MM.1S (cell line): ENCODE results near the gene BMP8B.
"Not testable (repeated sequence)": the region's sequence is repeated elsewhere in the genome, so short reads cannot be mapped to it uniquely, and the experiment has no call there.

Source experiments
- DNase-seq: peaks from one replicate; pipeline ENCODE4 v3.0.0-alpha.2; 2015
- H2AFZ ChIP-seq: fragments of 300-600 bp; sonication (generic); 2 replicates; pipeline ENCODE4 v1.6.0; 2016; ENCODE audit warnings: antibody characterized with exemption, low read length
- H3F3A ChIP-seq: fragments of 300-600 bp; sonication (generic); 2 replicates; pipeline ENCODE4 v1.6.1; 2016; ENCODE audit warnings: mild to moderate bottlenecking, antibody characterized with exemption, low read length, moderate library complexity, mixed read lengths; ENCODE audit not compliant: insufficient read depth
- H3K27ac ChIP-seq: fragments of 300-600 bp; sonication (generic); 2 replicates; pipeline ENCODE4 v1.5.1; 2016; ENCODE audit warnings: mild to moderate bottlenecking, low read length
- H3K27me3 ChIP-seq: fragments of 300-600 bp; sonication (generic); replicated peaks from 2 replicates; pipeline ENCODE4 v1.6.0; 2016; ENCODE audit warnings: low read length; ENCODE audit not compliant: insufficient read depth
- H3K36me3 ChIP-seq: fragments of 300-600 bp; sonication (generic); replicated peaks from 2 replicates; pipeline ENCODE4 v1.6.1; 2016; ENCODE audit warnings: mild to moderate bottlenecking, low read length, mixed read lengths; ENCODE audit not compliant: insufficient read depth
- H3K4me1 ChIP-seq: fragments of 300-600 bp; sonication (generic); 2 replicates; pipeline ENCODE4 v1.6.1; 2016; ENCODE audit warnings: low read length, mixed read lengths
- H3K4me2 ChIP-seq: fragments of 300-600 bp; sonication (generic); 2 replicates; pipeline ENCODE4 v1.6.0; 2016; ENCODE audit warnings: low read depth, low read length
- H3K4me3 ChIP-seq: fragments of 300-600 bp; sonication (generic); 2 replicates; pipeline ENCODE4 v1.5.1; 2016; ENCODE audit warnings: low read length, mixed read lengths
- H3K79me2 ChIP-seq: fragments of 300-600 bp; sonication (generic); 2 replicates; pipeline ENCODE4 v1.6.1; 2016; ENCODE audit warnings: mixed run types, low read length, mixed read lengths
- H3K9ac ChIP-seq: fragments of 300-600 bp; sonication (generic); 2 replicates; pipeline ENCODE4 v1.6.1; 2016; ENCODE audit warnings: low read length, mixed read lengths
- H3K9me2 ChIP-seq: fragments of 300-600 bp; sonication (generic); replicated peaks from 2 replicates; pipeline ENCODE4 v1.6.1; 2016; ENCODE audit warnings: mild to moderate bottlenecking, low read length, mixed read lengths; ENCODE audit not compliant: insufficient read depth
- H3K9me3 ChIP-seq: fragments of 300-600 bp; sonication (generic); replicated peaks from 2 replicates; pipeline ENCODE4 v1.6.1; 2016; ENCODE audit warnings: mild to moderate bottlenecking, low read length, mixed read lengths; ENCODE audit not compliant: insufficient read depth
- H4K20me1 ChIP-seq: fragments of 300-600 bp; sonication (generic); 2 replicates; pipeline ENCODE4 v1.6.1; 2016; ENCODE audit warnings: mild to moderate bottlenecking, low read length, moderate library complexity, mixed read lengths; ENCODE audit not compliant: insufficient read depth
- EZH2 ChIP-seq: fragments of 300-600 bp; sonication (generic); optimal IDR thresholded peaks from 2 replicates; pipeline ENCODE3; 2017; ENCODE audit warnings: low read depth, mild to moderate bottlenecking, antibody characterized with exemption, low read length, mixed read lengths
- EZH2phosphoT487 ChIP-seq: fragments of 300-600 bp; sonication (generic); IDR thresholded peaks from 2 replicates; pipeline ENCODE4 v1.6.1; 2018; ENCODE audit warnings: antibody characterized with exemption, low read length
- TF ChIP-seq, protein P1 (sequence below): fragments of 300-600 bp; sonication (generic); IDR thresholded peaks from 2 replicates; pipeline ENCODE4 v1.5.1; 2016; ENCODE audit warnings: antibody characterized with exemption, low read length, mixed read lengths

BMP8B gene

DNA sequence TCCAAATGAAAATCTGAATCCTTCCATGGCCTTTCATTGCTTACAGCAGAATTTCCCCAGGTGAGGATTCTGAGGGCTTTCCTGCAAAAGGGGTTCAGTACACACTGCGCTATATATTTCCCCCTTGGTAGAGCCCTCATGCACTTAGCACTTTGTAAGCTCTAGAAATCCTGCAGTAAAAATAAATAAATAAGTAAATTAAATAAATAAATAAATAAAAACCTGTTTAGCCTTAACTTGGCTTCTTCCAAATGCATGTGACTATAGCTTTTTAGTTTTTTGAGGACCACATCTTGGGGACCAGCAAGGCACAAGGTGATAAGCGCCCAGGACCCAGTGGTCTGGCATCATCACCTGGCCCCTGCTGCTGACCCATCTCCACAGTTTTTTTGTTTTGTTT lies 3.2 kb upstream of the BMP8B start:
- H3K36me3 ChIP-seq, result no peaks in the 10 kb centered on the region
- no peak overlapping the region for H3K4me3 ChIP-seq
- DNase-seq, result no peak
- H3K9ac ChIP-seq, result no peak overlapping the region
- H3F3A ChIP-seq, result peaks cover 5% of the 10 kb centered on the region
- TF ChIP-seq EZH2phosphoT487 (no peak), EZH2 (no peak)
- TF ChIP-seq, protein P1, sequence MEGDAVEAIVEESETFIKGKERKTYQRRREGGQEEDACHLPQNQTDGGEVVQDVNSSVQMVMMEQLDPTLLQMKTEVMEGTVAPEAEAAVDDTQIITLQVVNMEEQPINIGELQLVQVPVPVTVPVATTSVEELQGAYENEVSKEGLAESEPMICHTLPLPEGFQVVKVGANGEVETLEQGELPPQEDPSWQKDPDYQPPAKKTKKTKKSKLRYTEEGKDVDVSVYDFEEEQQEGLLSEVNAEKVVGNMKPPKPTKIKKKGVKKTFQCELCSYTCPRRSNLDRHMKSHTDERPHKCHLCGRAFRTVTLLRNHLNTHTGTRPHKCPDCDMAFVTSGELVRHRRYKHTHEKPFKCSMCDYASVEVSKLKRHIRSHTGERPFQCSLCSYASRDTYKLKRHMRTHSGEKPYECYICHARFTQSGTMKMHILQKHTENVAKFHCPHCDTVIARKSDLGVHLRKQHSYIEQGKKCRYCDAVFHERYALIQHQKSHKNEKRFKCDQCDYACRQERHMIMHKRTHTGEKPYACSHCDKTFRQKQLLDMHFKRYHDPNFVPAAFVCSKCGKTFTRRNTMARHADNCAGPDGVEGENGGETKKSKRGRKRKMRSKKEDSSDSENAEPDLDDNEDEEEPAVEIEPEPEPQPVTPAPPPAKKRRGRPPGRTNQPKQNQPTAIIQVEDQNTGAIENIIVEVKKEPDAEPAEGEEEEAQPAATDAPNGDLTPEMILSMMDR, result no peak
- no peaks in the 10 kb centered on the region for H3K27me3 ChIP-seq
- peaks cover 9% of the 10 kb centered on the region for H3K4me1 ChIP-seq
- H3K27ac ChIP-seq, result no peak overlapping the region
- peaks cover 18% of the 10 kb centered on the region for H3K79me2 ChIP-seq
- no peak overlapping the region for H2AFZ ChIP-seq
- H3K9me3 ChIP-seq, result no peaks in the 10 kb centered on the region
- H4K20me1 ChIP-seq, result no peaks in the 10 kb centered on the region
- no peaks in the 10 kb centered on the region for H3K9me2 ChIP-seq
- no peak overlapping the region for H3K4me2 ChIP-seq

- H2AFZ ChIP-seq, result peak overlapping the region; percentile 91
These were observed 976 bp upstream of the BMP8B start for GRCh38 chr1:39789571-39790110.

GRCh38 chr1:39788426-39788757 lies 273 bp downstream of the BMP8B start:
- H2AFZ ChIP-seq, result peak overlapping the region; percentile 65; the same call in 1 of the 2 replicates
- peaks cover 37% of the 10 kb centered on the region for H3K79me2 ChIP-seq
- H3K9ac ChIP-seq, result no peak overlapping the region
- H4K20me1 ChIP-seq, result no peaks in the 10 kb centered on the region
- no peaks in the 10 kb centered on the region for H3K9me3 ChIP-seq
- TF ChIP-seq, protein P1, result no peak
- TF ChIP-seq EZH2 (no peak), EZH2phosphoT487 (no peak)
- H3K9me2 ChIP-seq, result no peaks in the 10 kb centered on the region
- peaks cover 5% of the 10 kb centered on the region for H3F3A ChIP-seq
- H3K4me3 ChIP-seq, result peak overlapping the region; percentile 71; the same call in 1 of the 2 replicates
- no peaks in the 10 kb centered on the region for H3K36me3 ChIP-seq
- DNase-seq, result no peak
- H3K27me3 ChIP-seq, result no peaks in the 10 kb centered on the region
- peak overlapping the region; percentile 49; the same call in 1 of the 2 replicates for H3K4me2 ChIP-seq
- peaks cover 9% of the 10 kb centered on the region for H3K4me1 ChIP-seq
- no peak overlapping the region for H3K27ac ChIP-seq

More at GRCh38 chr1:39789571-39790110, 976 bp upstream of the BMP8B start:
- Histone ChIP-seq H3K4me3 (peak overlapping the region; percentile 84), H3K36me3 (no peaks in the 10 kb centered on the region), H3F3A (peaks cover 5% of the 10 kb centered on the region), H3K79me2 (peaks cover 31% of the 10 kb centered on the region), H3K27me3 (no peaks in the 10 kb centered on the region), H3K4me2 (peak overlapping the region; percentile 98), H3K9ac (peak overlapping the region; percentile 77), H3K9me2 (no peaks in the 10 kb centered on the region), H3K9me3 (no peaks in the 10 kb centered on the region), H3K4me1 (peaks cover 9% of the 10 kb centered on the region), H3K27ac (peak overlapping the region; percentile 58; the same call in 1 of the 2 replicates), H4K20me1 (no peaks in the 10 kb centered on the region)
- TF ChIP-seq EZH2 (no peak), EZH2phosphoT487 (no peak)
- TF ChIP-seq, protein P1, result no peak
- DNase-seq, result peak; percentile 15

DNA sequence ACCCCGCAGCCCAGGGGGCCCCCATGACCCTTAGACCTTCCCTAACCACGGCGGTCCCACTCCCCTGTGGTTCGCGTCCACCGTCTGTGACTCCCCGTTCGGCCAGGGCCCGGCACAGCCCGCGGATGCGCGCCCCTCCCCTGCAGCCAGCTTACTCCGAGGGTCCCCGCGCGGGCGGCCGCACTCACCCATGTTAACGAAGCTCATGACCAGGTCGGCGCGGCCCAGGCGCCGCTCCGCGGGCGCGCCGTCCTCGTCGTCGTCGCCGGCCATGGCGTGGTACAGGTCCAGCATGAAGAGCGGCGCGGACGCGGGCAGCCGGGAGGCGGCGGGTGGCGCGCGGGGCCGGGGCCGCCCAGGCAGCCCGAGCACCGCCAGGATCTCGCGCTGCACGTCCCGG lies 701 bp downstream of the BMP8B start:
- H3F3A ChIP-seq, H3K9me3 ChIP-seq, H3K9ac ChIP-seq, H3K4me3 ChIP-seq, H3K27ac ChIP-seq, DNase-seq, H3K4me1 ChIP-seq, H3K9me2 ChIP-seq, H4K20me1 ChIP-seq, H2AFZ ChIP-seq, H3K36me3 ChIP-seq, H3K27me3 ChIP-seq: not testable (repeated sequence)
- Histone ChIP-seq H3K4me2 (peak overlapping the region; percentile 73; the same call in 1 of the 2 replicates), H3K79me2 (peaks cover 41% of the 10 kb centered on the region)
